NCI-H187 (cell line): ENCODE measurements around the gene TBXA2R.

Source experiments
- DNase-seq, 2 experiments: peaks; one replicate each; lab custom pipeline; 2025; lab: John Stamatoyannopoulos, UW

TBXA2R gene

GRCh38 chr19:3551792-3552095, 54.9 kb downstream of the TBXA2R start:
- DNase-seq = no peak

- no peak for DNase-seq
Measured at GRCh38 chr19:3550947-3551791, 55.5 kb downstream of the TBXA2R start.

GRCh38 chr19:3549816-3550215, 56.9 kb downstream of the TBXA2R start:
- DNase-seq = no peak

- DNase-seq = no peak
Measured at GRCh38 chr19:3548606-3549005, 58.1 kb downstream of the TBXA2R start.

- no peak for DNase-seq
Measured at GRCh38 chr19:3547767-3548282, 58.9 kb downstream of the TBXA2R start.

- DNase-seq = no peak
Measured at GRCh38 chr19:3547301-3547731, 59.4 kb downstream of the TBXA2R start.

GRCh38 chr19:3546119-3546518, 60.6 kb downstream of the TBXA2R start:
- DNase-seq = no peak

GRCh38 chr19:3545669-3546034, 61.0 kb downstream of the TBXA2R start:
- no peak for DNase-seq

- peak in 1 of 2 experiments; percentile 35 for DNase-seq
Measured at GRCh38 chr19:3544742-3545668, 61.7 kb downstream of the TBXA2R start.
